Activated CD8-positive, alpha-beta memory T cell treated with anti-CD3 and anti-CD28 coated beads for 48 hours (primary cell): Measurements from ENCODE around the gene TNS3.

Experiments used
- DNase-seq, 3 experiments: peaks; one replicate each; pipeline ENCODE4 v3.0.0-alpha.2; 2020; ENCODE audit warnings: low read depth in 2 of 3, low spot score in 2 of 3

TNS3 gene

GRCh38 chr7:47565640-47566250 lies 16.2 kb downstream of the TNS3 start:
- DNase-seq, result no peak

GRCh38 chr7:47563521-47563920 lies 18.4 kb downstream of the TNS3 start:
- DNase-seq, result no peak

- DNase-seq, result no peak
Measured at GRCh38 chr7:47561715-47562446, 20.0 kb downstream of the TNS3 start.

- DNase-seq, result no peak
Measured at GRCh38 chr7:47559306-47560220, 22.3 kb downstream of the TNS3 start.

- DNase-seq, result no peak
Measured at GRCh38 chr7:47557694-47558670, 23.9 kb downstream of the TNS3 start.

GRCh38 chr7:47557317-47557693 lies 24.6 kb downstream of the TNS3 start:
- DNase-seq, result no peak

GRCh38 chr7:47556511-47557180 lies 25.3 kb downstream of the TNS3 start:
- no peak for DNase-seq

GRCh38 chr7:47553309-47553708 lies 28.6 kb downstream of the TNS3 start:
- no peak for DNase-seq

- no peak for DNase-seq
Measured at GRCh38 chr7:47552621-47553020, 29.3 kb downstream of the TNS3 start.

GRCh38 chr7:47551668-47552440 lies 30.1 kb downstream of the TNS3 start:
- no peak for DNase-seq

GRCh38 chr7:47550788-47551470 lies 31.0 kb downstream of the TNS3 start:
- DNase-seq, result no peak

GRCh38 chr7:47549916-47550315 lies 32.0 kb downstream of the TNS3 start:
- DNase-seq, result no peak

- DNase-seq, result no peak
Measured at GRCh38 chr7:47549397-47549796, 32.5 kb downstream of the TNS3 start.

GRCh38 chr7:47548546-47548945 lies 33.4 kb downstream of the TNS3 start:
- no peak for DNase-seq

GRCh38 chr7:47546733-47547494 lies 35.0 kb downstream of the TNS3 start:
- DNase-seq, result no peak

- DNase-seq, result no peak
Measured at GRCh38 chr7:47546171-47546570, 35.7 kb downstream of the TNS3 start.

- DNase-seq, result no peak
Measured at GRCh38 chr7:47544416-47544815, 37.5 kb downstream of the TNS3 start.

- DNase-seq, result no peak
Measured at GRCh38 chr7:47543714-47544113, 38.2 kb downstream of the TNS3 start.
